ENCODE measurements around the gene DCTN1. TPM values are rescaled to one million over a fixed set of nuclear protein-coding genes. Genes with fewer than 3 reads are reported as not detected.

The DCTN1 gene
- total and polyA plus RNA-seq, 2 donors (not counting 1 experiment from before 2014, with no cell fraction given), result 46.7 to 143 TPM

DNA sequence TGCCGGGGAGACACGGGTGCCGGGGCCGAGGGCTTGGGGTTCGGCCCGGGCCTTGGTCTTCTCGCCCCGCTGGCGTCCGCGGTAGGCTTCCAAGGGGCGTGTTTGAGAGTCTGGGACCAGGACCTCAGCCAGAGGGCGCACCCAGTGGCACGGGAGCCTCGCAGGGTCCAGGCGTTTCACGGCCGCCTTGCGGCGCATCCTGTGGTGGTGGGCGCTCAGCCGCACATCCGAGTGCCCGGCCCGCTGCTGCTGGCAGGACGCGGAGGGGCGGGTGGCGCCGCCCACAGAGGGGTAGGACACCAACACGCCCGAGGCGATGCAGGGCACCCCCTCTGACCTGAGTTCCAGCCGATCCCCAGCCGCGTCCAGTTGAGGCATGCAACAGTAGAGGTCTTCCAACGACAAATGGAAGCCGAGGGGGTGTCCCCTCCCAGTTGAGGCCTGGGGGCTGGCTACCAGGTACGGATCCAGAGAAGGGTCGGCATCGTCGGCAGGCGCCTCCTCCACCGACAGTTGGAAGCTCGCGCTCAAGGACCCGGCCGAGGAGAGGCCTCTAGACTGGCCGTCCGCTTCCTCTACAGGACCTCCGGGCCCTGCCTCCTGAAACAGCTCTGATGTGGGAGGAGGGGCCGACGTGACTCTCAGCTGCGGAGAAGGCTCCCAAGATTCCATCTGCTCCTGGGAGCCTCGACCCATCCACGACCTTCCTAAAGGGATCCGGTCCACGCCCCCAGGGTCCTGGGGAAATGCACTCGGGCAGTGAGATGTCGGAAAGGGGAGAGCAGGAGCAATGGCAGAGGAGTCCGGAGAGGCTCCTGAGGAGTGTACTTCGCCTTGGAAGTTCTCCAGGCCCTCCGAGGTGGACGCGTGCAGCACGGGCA is 35.0 kb upstream of the DCTN1 start:
- 10% methylated on average over 66 of the region's 66 CpGs for WGBS (ENCODE audit: insufficient coverage)
- Histone ChIP-seq H4K20me1 (ENCODE audit: control insufficient read depth, insufficient read depth, low read length, poor library complexity, severe bottlenecking) (no peaks in the 10 kb centered on the region), H3K9me3 (ENCODE audit: control extremely low read depth in 1 of 3, control insufficient read depth in 2 of 3, insufficient read depth in 1 of 3, low read length in 2 of 3) (no peaks in the 10 kb centered on the region), H3K36me3 (replicated peaks in 1 of 2; ENCODE audit: control extremely low read depth in 1 of 2, control insufficient read depth in 1 of 2, extremely low read depth in 1 of 2, insufficient read depth in 2 of 2, low read length in 1 of 2) (no peaks in the 10 kb centered on the region), H3K27me3 (replicated peaks in 1 of 4; ENCODE audit: control extremely low read depth in 1 of 4, control insufficient read depth in 3 of 4, insufficient read depth in 4 of 4, low read length in 3 of 4) (no peaks in the 10 kb centered on the region), H3K9ac (ENCODE audit: low read length) (peak overlapping the region; percentile 72), H3K79me2 (ENCODE audit: control insufficient read depth, insufficient read depth, low read length) (peaks cover 4% of the 10 kb centered on the region), H3K4me2 (replicated peaks; ENCODE audit: low read depth, low read length, poor library complexity, severe bottlenecking) (peak overlapping the region; percentile 87), H3K4me3 (ENCODE audit: control extremely low read depth in 1 of 5, extremely low read depth in 1 of 5, insufficient read depth in 1 of 5, low read depth in 2 of 5, low read length in 4 of 5) (peak overlapping the region; percentile 16 to 67 (median 62)), H3K27ac (ENCODE audit: low read length in 2 of 2) (peak overlapping the region; percentile 34 to 67), H2AFZ (ENCODE audit: insufficient read depth, low read depth, low read length, poor library complexity, severe bottlenecking) (peak overlapping the region; percentile 80), H3K4me1 (ENCODE audit: control insufficient read depth in 2 of 2, insufficient read depth in 2 of 2, low read length in 2 of 2) (peaks cover 38 to 53% of the 10 kb centered on the region in 2 donors)
- ATAC-seq (ENCODE audit: low read depth), result peak; percentile 81
- Mint-ChIP-seq H3K27me3 (no peaks in the 10 kb centered on the region), H3K9me3 (ENCODE audit: insufficient read depth) (no peaks in the 10 kb centered on the region), H3K4me3 (peak overlapping the region; percentile 84), H3K27ac (peak overlapping the region; percentile 83), H3K4me1 (peaks cover 45% of the 10 kb centered on the region)
- CTCF ChIA-PET, result interaction anchor here (1.0 to 1.7 kb wide), 5 partner anchors 23 to 116 kb away, joined by 3 to 6 read pairs (median 4); partner anchors contain the start of genes CCDC142, INO80B and TTC31
- intact Hi-C loops (cut with micrococcal nuclease), result loop anchor here (1.0 kb wide), 2 partner anchors 23 to 39 kb away; no protein-coding TSS in a partner anchor
- DNase-seq, result peak; percentile 66
- TF ChIP-seq EZH2 (IDR thresholded peaks at IDR 0.05; ENCODE audit: borderline replicate concordance, insufficient read depth, low read depth, low read length, poor library complexity, severe bottlenecking), result no peak
- TF ChIP-seq, protein P1, sequence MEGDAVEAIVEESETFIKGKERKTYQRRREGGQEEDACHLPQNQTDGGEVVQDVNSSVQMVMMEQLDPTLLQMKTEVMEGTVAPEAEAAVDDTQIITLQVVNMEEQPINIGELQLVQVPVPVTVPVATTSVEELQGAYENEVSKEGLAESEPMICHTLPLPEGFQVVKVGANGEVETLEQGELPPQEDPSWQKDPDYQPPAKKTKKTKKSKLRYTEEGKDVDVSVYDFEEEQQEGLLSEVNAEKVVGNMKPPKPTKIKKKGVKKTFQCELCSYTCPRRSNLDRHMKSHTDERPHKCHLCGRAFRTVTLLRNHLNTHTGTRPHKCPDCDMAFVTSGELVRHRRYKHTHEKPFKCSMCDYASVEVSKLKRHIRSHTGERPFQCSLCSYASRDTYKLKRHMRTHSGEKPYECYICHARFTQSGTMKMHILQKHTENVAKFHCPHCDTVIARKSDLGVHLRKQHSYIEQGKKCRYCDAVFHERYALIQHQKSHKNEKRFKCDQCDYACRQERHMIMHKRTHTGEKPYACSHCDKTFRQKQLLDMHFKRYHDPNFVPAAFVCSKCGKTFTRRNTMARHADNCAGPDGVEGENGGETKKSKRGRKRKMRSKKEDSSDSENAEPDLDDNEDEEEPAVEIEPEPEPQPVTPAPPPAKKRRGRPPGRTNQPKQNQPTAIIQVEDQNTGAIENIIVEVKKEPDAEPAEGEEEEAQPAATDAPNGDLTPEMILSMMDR (IDR thresholded peaks at IDR 0.05), result peak; percentile 25
- POLR2A ChIA-PET, result interaction anchor here (0.6 to 2.1 kb wide), 3 partner anchors 24 to 634 kb away, joined by 3 to 6 read pairs (median 5); no protein-coding TSS in a partner anchor

Data from B cell (primary cell).